ENCODE data around the gene HOXC9. TPM values are rescaled to one million over a fixed set of nuclear protein-coding genes. Genes with fewer than 3 reads are reported as not detected.

HOXC9 gene
- total RNA-seq, 1 experiment from 2014 or later, result not detected

GRCh38 chr12:53956251-53956887 lies 43.6 kb upstream of the HOXC9 start (continued):
- TF ChIP-seq ZBTB43 (CRISPR knock-in tag; IDR thresholded peaks at IDR 0.05) (no peak), RORB (CRISPR knock-in tag; IDR thresholded peaks at IDR 0.05) (no peak), JUN (CRISPR knock-in tag; IDR thresholded peaks at IDR 0.05) (no peak), USF1 (CRISPR knock-in tag; IDR thresholded peaks at IDR 0.05) (no peak), IRF2 (CRISPR knock-in tag; IDR thresholded peaks at IDR 0.05; ENCODE audit: borderline replicate concordance, low read depth) (no peak), ZNF121 (CRISPR knock-in tag; IDR thresholded peaks at IDR 0.05) (no peak), NFYB (CRISPR knock-in tag; conservative IDR thresholded peaks at IDR 0.05; ENCODE audit: low read depth) (no peak), ESRRA (CRISPR knock-in tag; IDR thresholded peaks at IDR 0.05; ENCODE audit: borderline replicate concordance) (no peak)
- TF ChIP-seq, protein P1, sequence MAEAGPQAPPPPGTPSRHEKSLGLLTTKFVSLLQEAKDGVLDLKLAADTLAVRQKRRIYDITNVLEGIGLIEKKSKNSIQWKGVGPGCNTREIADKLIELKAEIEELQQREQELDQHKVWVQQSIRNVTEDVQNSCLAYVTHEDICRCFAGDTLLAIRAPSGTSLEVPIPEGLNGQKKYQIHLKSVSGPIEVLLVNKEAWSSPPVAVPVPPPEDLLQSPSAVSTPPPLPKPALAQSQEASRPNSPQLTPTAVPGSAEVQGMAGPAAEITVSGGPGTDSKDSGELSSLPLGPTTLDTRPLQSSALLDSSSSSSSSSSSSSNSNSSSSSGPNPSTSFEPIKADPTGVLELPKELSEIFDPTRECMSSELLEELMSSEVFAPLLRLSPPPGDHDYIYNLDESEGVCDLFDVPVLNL (CRISPR knock-in tag; IDR thresholded peaks at IDR 0.05; ENCODE audit: borderline replicate concordance, low read depth), result no peak
- TF ChIP-seq, protein P2, sequence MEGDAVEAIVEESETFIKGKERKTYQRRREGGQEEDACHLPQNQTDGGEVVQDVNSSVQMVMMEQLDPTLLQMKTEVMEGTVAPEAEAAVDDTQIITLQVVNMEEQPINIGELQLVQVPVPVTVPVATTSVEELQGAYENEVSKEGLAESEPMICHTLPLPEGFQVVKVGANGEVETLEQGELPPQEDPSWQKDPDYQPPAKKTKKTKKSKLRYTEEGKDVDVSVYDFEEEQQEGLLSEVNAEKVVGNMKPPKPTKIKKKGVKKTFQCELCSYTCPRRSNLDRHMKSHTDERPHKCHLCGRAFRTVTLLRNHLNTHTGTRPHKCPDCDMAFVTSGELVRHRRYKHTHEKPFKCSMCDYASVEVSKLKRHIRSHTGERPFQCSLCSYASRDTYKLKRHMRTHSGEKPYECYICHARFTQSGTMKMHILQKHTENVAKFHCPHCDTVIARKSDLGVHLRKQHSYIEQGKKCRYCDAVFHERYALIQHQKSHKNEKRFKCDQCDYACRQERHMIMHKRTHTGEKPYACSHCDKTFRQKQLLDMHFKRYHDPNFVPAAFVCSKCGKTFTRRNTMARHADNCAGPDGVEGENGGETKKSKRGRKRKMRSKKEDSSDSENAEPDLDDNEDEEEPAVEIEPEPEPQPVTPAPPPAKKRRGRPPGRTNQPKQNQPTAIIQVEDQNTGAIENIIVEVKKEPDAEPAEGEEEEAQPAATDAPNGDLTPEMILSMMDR (IDR thresholded peaks at IDR 0.05), result no peak
- TF ChIP-seq, protein P3, sequence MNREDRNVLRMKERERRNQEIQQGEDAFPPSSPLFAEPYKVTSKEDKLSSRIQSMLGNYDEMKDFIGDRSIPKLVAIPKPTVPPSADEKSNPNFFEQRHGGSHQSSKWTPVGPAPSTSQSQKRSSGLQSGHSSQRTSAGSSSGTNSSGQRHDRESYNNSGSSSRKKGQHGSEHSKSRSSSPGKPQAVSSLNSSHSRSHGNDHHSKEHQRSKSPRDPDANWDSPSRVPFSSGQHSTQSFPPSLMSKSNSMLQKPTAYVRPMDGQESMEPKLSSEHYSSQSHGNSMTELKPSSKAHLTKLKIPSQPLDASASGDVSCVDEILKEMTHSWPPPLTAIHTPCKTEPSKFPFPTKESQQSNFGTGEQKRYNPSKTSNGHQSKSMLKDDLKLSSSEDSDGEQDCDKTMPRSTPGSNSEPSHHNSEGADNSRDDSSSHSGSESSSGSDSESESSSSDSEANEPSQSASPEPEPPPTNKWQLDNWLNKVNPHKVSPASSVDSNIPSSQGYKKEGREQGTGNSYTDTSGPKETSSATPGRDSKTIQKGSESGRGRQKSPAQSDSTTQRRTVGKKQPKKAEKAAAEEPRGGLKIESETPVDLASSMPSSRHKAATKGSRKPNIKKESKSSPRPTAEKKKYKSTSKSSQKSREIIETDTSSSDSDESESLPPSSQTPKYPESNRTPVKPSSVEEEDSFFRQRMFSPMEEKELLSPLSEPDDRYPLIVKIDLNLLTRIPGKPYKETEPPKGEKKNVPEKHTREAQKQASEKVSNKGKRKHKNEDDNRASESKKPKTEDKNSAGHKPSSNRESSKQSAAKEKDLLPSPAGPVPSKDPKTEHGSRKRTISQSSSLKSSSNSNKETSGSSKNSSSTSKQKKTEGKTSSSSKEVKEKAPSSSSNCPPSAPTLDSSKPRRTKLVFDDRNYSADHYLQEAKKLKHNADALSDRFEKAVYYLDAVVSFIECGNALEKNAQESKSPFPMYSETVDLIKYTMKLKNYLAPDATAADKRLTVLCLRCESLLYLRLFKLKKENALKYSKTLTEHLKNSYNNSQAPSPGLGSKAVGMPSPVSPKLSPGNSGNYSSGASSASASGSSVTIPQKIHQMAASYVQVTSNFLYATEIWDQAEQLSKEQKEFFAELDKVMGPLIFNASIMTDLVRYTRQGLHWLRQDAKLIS (CRISPR knock-in tag; IDR thresholded peaks at IDR 0.05; ENCODE audit: borderline replicate concordance), result no peak

DNA sequence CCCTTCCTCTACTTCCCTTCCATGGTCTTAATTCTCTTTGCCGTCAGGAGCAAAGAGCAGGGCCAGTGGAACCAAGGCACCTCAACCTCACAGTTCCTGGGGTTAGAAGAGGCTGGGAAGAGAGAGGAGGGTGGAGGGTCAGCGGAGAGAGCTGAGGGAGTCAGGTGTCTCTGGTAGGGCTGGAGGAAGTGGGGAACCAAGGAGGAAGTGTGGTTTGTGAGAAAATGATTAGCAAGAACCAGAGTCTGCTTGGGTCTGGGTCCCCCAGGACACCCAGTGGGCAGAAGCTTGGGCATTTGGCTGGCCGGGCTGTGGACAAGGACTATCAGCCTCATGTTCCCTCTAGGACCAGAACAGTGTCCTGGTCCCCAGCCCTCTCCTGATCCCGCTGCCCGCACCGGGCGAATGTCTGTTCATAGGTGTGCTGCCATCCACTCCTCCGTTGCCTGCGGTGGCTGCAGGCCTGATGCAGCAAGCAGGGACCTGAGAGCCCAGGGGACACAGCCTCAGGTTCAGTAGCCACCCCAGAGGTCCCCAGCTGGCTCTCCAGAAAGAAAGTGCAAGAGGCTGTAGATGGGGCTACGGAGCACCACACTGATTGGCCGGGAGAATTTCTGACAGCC lies 42.9 kb upstream of the HOXC9 start:
- DNase-seq (ENCODE audit: low spot score), result no peak
- Mint-ChIP-seq H3K4me3 (no peak overlapping the region), H3K9me3 (no peaks in the 10 kb centered on the region), H3K27ac (no peak overlapping the region), H3K36me3 (no peaks in the 10 kb centered on the region), H3K4me1 (peaks cover 17% of the 10 kb centered on the region), H3K27me3 (ENCODE audit: low read depth) (peaks cover 100% of the 10 kb centered on the region)
- POLR2A ChIA-PET, result no interaction called here
- CTCF ChIA-PET, result interaction anchor here (1.1 kb wide), 1 partner anchor 12 kb away, joined by 3 read pairs; no protein-coding TSS in a partner anchor
- ATAC-seq, result no peak
- no peak for TF ChIP-seq ZNF671 (CRISPR knock-in tag; IDR thresholded peaks at IDR 0.05)
- no peak for TF ChIP-seq RELA (CRISPR knock-in tag; IDR thresholded peaks at IDR 0.05; ENCODE audit: borderline replicate concordance)
- TF ChIP-seq JUN (CRISPR knock-in tag; IDR thresholded peaks at IDR 0.05), result no peak
- TF ChIP-seq, protein P4, sequence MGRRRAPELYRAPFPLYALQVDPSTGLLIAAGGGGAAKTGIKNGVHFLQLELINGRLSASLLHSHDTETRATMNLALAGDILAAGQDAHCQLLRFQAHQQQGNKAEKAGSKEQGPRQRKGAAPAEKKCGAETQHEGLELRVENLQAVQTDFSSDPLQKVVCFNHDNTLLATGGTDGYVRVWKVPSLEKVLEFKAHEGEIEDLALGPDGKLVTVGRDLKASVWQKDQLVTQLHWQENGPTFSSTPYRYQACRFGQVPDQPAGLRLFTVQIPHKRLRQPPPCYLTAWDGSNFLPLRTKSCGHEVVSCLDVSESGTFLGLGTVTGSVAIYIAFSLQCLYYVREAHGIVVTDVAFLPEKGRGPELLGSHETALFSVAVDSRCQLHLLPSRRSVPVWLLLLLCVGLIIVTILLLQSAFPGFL (CRISPR knock-in tag; IDR thresholded peaks at IDR 0.05; ENCODE audit: borderline replicate concordance), result no peak

Data from WTC11 (cell line).